RPMI7951 (cell line): Measurements from ENCODE around the gene CARD10. TPM values are rescaled to one million over a fixed set of nuclear protein-coding genes. Genes with fewer than 3 reads are reported as not detected.

Experiments
- DNase-seq: peaks from one replicate; pipeline ENCODE4 v3.0.0-alpha.2; 2012; ENCODE audit warnings: low read depth
- total RNA-seq: library from RNA; depleted of rRNA; stranded (reverse); fragments of >200 nt; shearing (Covaris generic); gene quantifications from 2 replicates; pipeline ENCODE4 v1.2.3, GENCODE V29; 2014

Gene CARD10
- total RNA-seq, 1 experiment from 2014 or later = 3.5 TPM

DNA sequence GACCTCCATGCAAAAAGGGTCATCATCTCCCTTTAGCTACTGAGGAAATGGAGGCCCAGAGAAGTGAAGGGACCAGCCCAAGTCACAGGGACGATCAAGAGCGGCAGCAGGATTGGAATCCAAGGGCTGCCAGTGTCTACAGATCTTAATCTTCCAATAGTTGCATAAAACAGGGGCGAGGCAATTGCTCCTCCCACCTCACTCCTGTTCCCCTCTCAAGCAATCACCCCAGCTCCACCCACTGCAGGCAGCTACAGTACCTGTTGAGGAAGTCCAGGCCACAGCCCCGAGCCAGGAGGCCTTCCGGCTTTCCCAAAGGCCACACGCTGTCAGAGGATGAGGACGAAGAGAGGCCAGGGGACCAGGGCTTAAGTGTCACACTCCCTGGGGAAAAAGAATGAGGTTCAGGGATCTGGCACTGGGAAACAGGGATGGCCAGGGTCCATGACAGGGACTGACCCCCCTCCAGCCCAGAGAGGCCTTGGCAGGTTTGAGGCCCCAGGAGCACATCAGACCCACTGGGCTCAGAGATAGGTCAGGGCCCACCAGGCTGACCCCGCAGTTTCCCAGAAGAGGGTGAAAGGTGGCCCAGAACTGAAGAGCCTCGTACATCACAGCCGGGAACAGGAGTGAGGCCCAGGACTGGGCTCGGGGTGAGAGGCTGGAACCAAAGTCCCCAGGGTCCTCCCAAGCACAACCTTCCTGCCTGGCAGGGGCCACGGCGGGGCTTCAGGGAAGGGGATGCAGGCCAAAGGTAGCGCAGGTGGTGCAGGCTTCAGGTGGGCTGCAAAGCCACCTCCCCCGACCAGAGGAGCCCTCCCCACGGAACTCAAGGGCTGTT is 16.7 kb downstream of the CARD10 start:
- DNase-seq = no peak

- DNase-seq = peak; percentile 62
These were observed 17.4 kb downstream of the CARD10 start for GRCh38 chr22:37501610-37502341.

GRCh38 chr22:37500745-37501609 is 18.2 kb downstream of the CARD10 start:
- no peak for DNase-seq

- DNase-seq = no peak
These were observed 19.2 kb downstream of the CARD10 start for GRCh38 chr22:37499789-37500540.

- no peak for DNase-seq
These were observed 20.0 kb downstream of the CARD10 start for GRCh38 chr22:37499027-37499707.

DNA sequence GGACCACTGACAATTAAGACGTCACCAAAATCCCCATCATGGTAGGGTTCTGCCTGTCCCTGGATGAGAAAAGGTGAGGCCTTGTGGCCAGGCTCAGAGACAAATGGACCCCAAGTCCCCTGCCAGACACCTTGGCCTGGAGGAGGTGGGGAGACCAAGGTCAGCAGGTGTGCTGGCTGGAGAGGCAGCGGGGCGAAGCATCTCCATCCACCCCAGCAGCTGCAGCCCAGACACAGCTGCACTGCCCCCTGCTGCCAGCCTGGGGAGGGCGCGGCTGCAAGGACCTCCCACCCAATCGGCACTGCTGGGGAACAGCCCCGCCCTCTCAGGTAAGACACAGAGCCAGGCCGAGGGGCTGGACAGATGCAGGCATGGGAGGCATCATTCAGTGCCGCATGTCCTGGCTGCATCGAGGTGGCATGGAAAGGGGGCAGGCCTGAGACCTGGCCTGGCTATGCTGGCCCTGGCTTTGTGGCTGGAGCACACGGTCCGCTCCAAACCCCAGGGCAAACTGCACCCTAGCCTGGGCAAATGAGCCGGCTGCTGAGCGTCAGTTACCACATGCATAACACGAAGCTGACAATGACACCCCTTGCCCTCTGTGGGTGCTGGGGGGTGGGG is 20.8 kb downstream of the CARD10 start:
- no peak for DNase-seq

DNA sequence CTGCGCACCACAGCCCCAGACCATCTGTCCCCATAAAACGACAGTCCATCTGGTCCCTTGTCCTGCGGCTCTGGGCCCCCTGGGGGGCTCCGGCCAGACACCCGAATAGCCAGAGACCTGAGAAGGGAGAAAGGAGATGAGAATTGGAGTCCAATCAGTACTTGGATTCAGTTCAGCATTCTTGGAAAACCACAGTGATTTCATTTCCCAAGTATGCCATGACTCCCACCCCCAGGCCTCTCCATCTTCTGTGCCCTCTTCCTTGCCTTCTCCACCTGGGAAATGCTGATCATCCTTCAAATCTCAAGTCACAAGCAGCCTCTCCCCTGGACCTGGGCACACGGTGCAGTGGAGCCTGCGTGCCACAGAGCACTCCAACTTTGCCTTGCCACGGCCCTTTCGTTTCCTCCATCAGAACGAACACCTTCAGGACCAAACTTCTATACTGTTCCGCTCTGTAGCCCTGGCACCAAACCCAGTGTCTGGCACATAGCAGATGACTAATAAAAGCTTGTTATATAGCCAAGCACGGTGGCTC is 22.1 kb downstream of the CARD10 start:
- DNase-seq = peak; percentile 93

DNA sequence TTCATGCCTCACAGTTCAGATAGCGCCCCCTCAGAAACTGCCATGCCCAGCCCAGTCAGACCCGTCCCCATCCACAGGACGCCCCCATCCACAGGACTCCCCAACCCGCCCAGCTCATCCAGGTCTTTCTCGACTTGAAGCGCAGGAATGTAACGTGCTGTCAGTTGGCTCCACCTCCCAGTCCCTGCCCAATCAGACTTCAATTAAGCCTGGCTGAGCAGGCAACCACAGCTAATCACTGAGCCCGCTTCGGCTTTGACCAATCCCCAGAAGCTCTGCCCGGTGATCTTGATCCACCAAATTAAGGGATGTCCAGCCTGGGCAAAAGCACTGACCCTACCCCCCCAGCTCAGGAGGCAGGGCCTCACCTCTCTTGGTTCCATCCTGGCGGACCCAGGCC is 22.6 kb downstream of the CARD10 start:
- DNase-seq = peak; percentile 65

- DNase-seq = no peak
These were observed 25.2 kb downstream of the CARD10 start for GRCh38 chr22:37493979-37494378.

GRCh38 chr22:37492428-37493344 is 26.5 kb downstream of the CARD10 start:
- DNase-seq = peak; percentile 80

DNA sequence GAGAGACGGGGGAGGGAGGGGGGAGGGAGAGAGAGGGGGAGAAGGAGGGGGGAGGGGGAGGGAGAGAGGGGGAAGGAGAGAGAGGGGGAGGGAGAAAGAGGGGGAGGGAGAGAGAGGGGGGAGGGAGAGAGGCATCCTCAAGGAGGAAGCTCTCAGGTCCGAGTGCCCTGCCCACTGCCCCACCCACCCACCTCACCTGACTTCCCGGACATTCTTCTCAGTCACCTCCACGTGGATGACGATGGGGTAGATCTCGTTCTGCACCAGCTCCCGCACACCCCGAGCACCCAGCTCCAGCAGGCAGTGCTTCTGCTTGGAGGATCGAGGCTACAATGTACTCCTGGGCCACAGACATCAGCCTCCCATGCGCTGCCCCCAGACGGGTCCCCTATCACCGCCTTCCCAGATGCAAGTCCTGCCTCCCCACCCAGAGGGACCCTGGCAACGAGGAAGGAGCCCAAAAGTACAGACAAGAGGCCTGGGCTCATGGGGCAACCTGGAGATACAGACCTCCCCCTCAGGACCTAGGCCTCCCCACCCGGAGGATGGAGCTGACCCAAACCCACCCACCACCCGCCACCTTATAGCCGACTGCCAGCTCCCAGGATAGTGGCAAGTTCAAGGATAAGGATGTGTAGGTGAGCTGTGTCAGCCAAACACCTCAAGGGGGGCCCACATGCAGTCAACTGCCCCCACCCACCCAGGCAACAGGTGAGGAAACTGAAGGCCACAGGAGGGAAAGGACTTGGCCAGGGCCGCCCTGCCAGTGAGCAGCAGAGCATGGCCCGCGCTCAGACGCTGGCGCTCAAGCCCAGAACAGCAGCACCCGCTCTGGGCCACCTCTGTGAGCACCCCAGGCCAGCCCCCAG is 27.4 kb downstream of the CARD10 start:
- no peak for DNase-seq

GRCh38 chr22:37491106-37491505 is 28.1 kb downstream of the CARD10 start:
- DNase-seq = no peak

DNA sequence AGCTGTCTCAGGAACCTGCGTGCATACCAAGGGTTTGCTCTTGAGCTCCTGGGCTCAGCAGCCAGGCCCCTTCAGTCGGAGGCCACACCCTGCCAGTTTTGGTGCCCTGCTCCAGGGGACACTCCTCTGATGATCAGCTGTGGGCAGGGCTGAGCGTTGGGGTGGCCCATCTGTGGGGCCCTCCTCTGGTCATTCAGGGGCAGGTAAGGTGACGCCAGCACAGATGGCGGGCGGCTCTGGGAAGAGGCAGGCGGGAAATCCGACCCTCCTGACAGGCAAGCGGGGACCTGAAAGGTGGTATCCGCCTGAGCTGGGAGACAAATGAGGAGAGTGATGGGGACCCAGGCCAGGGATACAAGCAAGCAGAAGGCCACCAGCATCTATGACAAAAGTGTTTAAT is 29.2 kb downstream of the CARD10 start:
- no peak for DNase-seq

DNA sequence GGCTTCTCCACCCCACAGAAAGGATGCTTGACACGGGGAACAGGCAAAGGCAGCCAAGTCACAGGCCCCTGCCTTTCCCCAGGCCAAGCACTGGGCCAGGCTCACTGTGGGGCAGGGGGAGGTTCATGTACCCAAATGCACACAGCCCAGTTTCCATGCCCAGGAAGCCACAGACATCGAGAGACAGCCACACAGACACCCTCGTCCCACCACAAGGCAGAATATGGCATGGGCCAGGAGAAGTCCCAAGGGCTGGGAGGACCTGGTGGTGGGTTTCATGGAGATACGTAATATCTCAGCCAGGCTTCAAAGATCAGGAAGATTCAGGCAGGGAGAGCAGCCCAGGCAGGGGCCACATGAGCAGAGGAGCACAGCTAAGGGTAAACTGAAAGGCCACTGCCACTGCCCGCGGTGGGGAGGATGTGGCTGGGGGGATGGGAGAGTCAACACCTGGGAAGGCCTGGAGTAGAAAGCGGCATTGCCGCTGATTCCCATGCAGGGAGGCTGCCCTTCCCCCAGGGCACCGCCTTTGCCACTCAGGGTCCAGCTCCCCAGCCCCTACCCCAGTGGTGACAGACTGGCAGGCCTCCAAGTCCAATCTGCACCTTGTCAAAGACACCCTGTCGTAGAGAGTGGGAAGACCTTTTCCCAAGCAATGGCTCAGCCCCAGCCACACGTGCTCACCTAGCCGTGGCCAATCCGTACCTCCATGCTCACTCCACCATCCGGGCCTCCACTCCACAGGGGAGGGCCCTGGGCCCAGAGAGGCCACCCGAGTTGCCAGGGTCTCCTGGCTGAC is 30.7 kb downstream of the CARD10 start:
- DNase-seq = no peak

GRCh38 chr22:37487571-37487970 is 31.6 kb downstream of the CARD10 start:
- DNase-seq = no peak

DNA sequence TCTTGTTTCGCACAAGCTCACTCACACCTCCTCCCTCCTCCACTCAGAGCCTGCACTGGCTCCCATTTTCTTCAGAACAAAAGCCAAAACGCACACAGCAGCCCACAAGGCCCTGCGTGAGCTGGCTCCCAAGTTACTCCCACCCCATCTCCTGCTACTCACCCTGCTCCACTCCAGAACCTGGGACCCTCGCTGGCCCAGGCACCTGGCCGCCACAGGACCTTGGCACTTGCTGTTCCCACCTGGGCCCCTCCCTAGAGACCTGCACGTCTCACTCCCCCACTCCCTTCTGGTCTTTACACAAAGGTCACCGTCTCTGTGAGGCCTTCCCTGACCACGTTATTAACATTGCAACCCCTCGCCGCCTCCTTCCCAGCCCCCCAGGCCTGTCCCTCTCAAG is 32.1 kb downstream of the CARD10 start:
- no peak for DNase-seq

DNA sequence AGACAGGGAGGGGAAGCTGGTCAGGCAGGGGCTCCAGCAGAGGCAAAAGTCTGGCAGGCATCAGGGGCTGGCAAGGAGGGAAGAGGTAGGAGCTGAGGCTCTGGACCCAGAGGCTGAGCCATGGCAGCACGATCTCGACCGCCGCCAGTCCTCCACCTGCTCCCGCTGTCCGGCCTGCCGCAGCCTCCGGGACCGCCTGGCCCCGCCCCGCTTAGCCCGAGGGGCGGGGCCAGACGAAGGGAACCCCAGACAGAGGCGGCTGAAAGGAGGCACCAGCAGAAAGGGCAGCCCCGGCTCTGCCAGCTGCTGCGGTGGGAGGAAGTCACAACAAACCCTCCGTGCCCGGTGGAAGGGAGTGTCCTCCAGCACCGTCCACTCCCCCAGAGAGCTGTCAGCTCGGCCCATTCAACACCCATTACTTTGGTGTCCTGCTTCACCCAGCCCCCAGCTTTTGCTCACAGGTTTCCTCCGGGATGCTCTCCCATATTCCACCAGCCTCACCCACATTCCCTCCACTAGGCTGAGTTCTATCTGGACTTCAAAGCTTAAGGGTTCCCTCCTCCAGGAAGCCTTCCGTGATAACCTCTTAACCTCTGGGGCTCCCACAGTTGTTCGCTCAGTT is 32.9 kb downstream of the CARD10 start, which contains the start of gene MFNG:
MFNG (minus strand) TSS at position 161 of the 622 bp plus-strand sequence. CDS start 207 bp downstream, outside the sequence.
- peak; percentile 64 for DNase-seq
